ENCODE results near the gene ATP8A2. TPM values are rescaled to one million over a fixed set of nuclear protein-coding genes. Genes with fewer than 3 reads are reported as not detected.

The ATP8A2 gene
- total and polyA plus RNA-seq, 9 of the 15 experiments (the other 6 are each of a cell fraction or from before 2014, with no cell fraction given), result under 0.01 to 0.33 (median 0.06) TPM; not detected in 4

DNA sequence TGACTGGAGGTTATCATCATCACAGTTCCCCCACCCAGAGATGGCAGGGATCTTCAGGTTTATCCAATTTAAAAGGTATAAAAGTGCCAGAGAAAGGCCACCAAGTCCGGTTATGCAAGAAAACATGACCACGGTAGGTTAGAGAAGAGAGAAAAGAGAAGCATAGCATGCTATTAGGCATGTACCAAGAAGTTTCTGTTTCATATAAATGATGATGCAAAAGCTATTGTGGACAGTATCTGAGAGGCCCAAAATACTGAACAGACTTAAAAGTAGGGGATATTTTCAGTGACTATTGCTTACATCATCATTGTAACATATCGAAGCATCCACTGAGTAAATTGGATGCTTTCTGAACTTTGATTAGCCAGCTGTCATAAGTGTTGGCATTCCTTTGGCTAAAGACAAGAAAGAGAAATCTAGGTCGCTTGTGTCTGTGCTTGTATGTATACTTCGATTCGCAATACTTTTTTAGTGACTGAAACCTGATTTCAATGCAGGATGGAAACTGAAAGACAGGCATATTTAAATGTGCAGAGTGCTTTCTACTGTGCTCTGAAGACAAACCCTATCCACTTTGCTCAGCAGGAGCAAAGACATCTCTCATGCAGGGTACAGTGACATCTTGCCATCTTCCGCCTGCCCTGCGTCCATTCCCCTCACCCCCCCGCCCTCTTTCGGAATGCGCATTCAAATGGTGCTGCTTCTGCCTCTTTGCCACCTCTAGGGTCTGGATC, 499.8 kb downstream of the ATP8A2 start:
- ChIA-PET CTCF (ENCODE audit: low intra/inter-chr PET ratio) (no interaction called here), POLR2A (no interaction called here)
- H3K79me2 ChIP-seq (ENCODE audit: control insufficient read depth, insufficient read depth, low read length), result no peaks in the 10 kb centered on the region
- ATAC-seq, result no peak
- in situ Hi-C loops (cut with MboI), result no loop called here
- FAIRE-seq, result no peak
- no peak for DNase-seq (ENCODE audit: extremely low read depth in 1 of 4, low spot score in 3 of 4)
- no peaks in the 10 kb centered on the region for H3K9me1 ChIP-seq (ENCODE audit: control insufficient read depth, insufficient read depth, low read length)
- no peaks in the 10 kb centered on the region for H3K36me3 ChIP-seq (ENCODE audit: control insufficient read depth, insufficient read depth, low read length)
- H2AFZ ChIP-seq (ENCODE audit: low read depth, low read length), result no peak overlapping the region
- no peak overlapping the region for H3K9ac ChIP-seq (ENCODE audit: insufficient read depth in 1 of 2, low read depth in 2 of 2, low read length in 2 of 2)
- H3K4me3 ChIP-seq, result no peak overlapping the region
- 6% methylated on average over 9 of the region's 11 CpGs for WGBS (ENCODE audit: insufficient coverage, low coverage, missing lambda C conversion rate)
- no peaks in the 10 kb centered on the region for H3K9me3 ChIP-seq (replicated peaks; ENCODE audit: control insufficient read depth, insufficient read depth, low read depth, low read length)
- no peaks in the 10 kb centered on the region for H4K20me1 ChIP-seq (replicated peaks; ENCODE audit: control insufficient read depth, insufficient read depth, low read length)
- intact Hi-C loops (cut with micrococcal nuclease), result no loop called here
- H3K4me1 ChIP-seq (replicated peaks in 1 of 2; ENCODE audit: control insufficient read depth in 2 of 2, insufficient read depth in 2 of 2, low read length in 2 of 2), result no peaks in the 10 kb centered on the region
- H3K4me2 ChIP-seq (ENCODE audit: insufficient read depth, low read length), result no peak overlapping the region
- H3K27me3 ChIP-seq (ENCODE audit: control insufficient read depth in 2 of 2, insufficient read depth in 2 of 2, low read length in 2 of 2), result no peaks in the 10 kb centered on the region; a peak in 1 of 5 replicates
- H3K27ac ChIP-seq (ENCODE audit: extremely low read depth, low read depth, low read length), result no peak overlapping the region
- BruUV-seq (replicated peaks), result no TSS peak
- TF ChIP-seq, protein P1, sequence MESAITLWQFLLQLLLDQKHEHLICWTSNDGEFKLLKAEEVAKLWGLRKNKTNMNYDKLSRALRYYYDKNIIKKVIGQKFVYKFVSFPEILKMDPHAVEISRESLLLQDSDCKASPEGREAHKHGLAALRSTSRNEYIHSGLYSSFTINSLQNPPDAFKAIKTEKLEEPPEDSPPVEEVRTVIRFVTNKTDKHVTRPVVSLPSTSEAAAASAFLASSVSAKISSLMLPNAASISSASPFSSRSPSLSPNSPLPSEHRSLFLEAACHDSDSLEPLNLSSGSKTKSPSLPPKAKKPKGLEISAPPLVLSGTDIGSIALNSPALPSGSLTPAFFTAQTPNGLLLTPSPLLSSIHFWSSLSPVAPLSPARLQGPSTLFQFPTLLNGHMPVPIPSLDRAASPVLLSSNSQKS (CRISPR knock-in tag; IDR thresholded peaks at IDR 0.05), result no peak
- no peak for TF ChIP-seq HOXB6 (CRISPR knock-in tag; IDR thresholded peaks at IDR 0.05; ENCODE audit: borderline replicate concordance)
- TF ChIP-seq ZNF740 (CRISPR knock-in tag; IDR thresholded peaks at IDR 0.05), result no peak
- no peak for TF ChIP-seq ZNF740 (tag; IDR thresholded peaks at IDR 0.05)
- TF ChIP-seq, protein P2, sequence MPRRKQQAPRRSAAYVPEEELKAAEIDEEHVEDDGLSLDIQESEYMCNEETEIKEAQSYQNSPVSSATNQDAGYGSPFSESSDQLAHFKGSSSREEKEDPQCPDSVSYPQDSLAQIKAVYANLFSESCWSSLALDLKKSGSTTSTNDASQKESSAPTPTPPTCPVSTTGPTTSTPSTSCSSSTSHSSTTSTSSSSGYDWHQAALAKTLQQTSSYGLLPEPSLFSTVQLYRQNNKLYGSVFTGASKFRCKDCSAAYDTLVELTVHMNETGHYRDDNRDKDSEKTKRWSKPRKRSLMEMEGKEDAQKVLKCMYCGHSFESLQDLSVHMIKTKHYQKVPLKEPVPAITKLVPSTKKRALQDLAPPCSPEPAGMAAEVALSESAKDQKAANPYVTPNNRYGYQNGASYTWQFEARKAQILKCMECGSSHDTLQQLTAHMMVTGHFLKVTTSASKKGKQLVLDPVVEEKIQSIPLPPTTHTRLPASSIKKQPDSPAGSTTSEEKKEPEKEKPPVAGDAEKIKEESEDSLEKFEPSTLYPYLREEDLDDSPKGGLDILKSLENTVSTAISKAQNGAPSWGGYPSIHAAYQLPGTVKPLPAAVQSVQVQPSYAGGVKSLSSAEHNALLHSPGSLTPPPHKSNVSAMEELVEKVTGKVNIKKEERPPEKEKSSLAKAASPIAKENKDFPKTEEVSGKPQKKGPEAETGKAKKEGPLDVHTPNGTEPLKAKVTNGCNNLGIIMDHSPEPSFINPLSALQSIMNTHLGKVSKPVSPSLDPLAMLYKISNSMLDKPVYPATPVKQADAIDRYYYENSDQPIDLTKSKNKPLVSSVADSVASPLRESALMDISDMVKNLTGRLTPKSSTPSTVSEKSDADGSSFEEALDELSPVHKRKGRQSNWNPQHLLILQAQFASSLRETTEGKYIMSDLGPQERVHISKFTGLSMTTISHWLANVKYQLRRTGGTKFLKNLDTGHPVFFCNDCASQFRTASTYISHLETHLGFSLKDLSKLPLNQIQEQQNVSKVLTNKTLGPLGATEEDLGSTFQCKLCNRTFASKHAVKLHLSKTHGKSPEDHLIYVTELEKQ (CRISPR knock-in tag; IDR thresholded peaks at IDR 0.05), result no peak
- TF ChIP-seq, protein P3, sequence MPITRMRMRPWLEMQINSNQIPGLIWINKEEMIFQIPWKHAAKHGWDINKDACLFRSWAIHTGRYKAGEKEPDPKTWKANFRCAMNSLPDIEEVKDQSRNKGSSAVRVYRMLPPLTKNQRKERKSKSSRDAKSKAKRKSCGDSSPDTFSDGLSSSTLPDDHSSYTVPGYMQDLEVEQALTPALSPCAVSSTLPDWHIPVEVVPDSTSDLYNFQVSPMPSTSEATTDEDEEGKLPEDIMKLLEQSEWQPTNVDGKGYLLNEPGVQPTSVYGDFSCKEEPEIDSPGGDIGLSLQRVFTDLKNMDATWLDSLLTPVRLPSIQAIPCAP (CRISPR knock-in tag; IDR thresholded peaks at IDR 0.05; ENCODE audit: borderline replicate concordance), result no peak
- no peak for TF ChIP-seq ZZZ3 (IDR thresholded peaks at IDR 0.05)
- no peak for TF ChIP-seq NCOR1 (IDR thresholded peaks at IDR 0.05)
- TF ChIP-seq GTF2F1 (IDR thresholded peaks at IDR 0.05; ENCODE audit: low read depth, low read length), result no peak
- TF ChIP-seq ZFP36 (IDR thresholded peaks at IDR 0.05; ENCODE audit: low read depth, low read length, partially characterized antibody), result no peak
- no peak for TF ChIP-seq TAF15 (IDR thresholded peaks at IDR 0.05; ENCODE audit: low read depth, low read length)
- no peak for TF ChIP-seq MCM3 (IDR thresholded peaks at IDR 0.05)
- no peak for TF ChIP-seq PRMT5 (CRISPR knock-in tag; IDR thresholded peaks at IDR 0.05)
- no peak for TF ChIP-seq YBX1 (IDR thresholded peaks at IDR 0.05)
- TF ChIP-seq ZNF436 (CRISPR knock-in tag; IDR thresholded peaks at IDR 0.05), result no peak
- TF ChIP-seq BRD9 (IDR thresholded peaks at IDR 0.05; ENCODE audit: low read depth, partially characterized antibody), result no peak
- no peak for TF ChIP-seq EP400 (IDR thresholded peaks at IDR 0.05)
- TF ChIP-seq SRF (CRISPR knock-in tag; IDR thresholded peaks at IDR 0.05), result no peak

Data from K562 (cell line).